ES-I3 (cell line): ENCODE measurements around the gene EFCAB6.
"Not testable (repeated sequence)": the region's sequence is repeated elsewhere in the genome, so short reads cannot be mapped to it uniquely, and the experiment has no call there.

Source experiments
- H3K36me3 ChIP-seq: 2 replicates; pipeline ENCODE4 v1.6.1; 2013; ENCODE audit warnings: mild to moderate bottlenecking, low read length, control low read depth, moderate library complexity; ENCODE audit not compliant: insufficient read depth
- H3K4me1 ChIP-seq: 2 replicates; pipeline ENCODE4 v1.6.1; 2013; ENCODE audit warnings: mild to moderate bottlenecking, control low read depth, low read length; ENCODE audit not compliant: insufficient read depth
- H3K9ac ChIP-seq: 2 replicates; pipeline ENCODE4 v1.6.1; 2013; ENCODE audit warnings: low read depth, mild to moderate bottlenecking, low read length, moderate library complexity
- H3K9me3 ChIP-seq: 2 replicates; pipeline ENCODE4 v1.6.1; 2013; ENCODE audit warnings: mild to moderate bottlenecking, low read length, moderate library complexity; ENCODE audit not compliant: control insufficient read depth, insufficient read depth

Gene EFCAB6

GRCh38 chr22:43689356-43689755 lies 122.7 kb downstream of the EFCAB6 start:
- no peaks in the 10 kb centered on the region for H3K4me1 ChIP-seq
- no peak overlapping the region for H3K9ac ChIP-seq
- no peaks in the 10 kb centered on the region for H3K9me3 ChIP-seq
- no peaks in the 10 kb centered on the region for H3K36me3 ChIP-seq

DNA sequence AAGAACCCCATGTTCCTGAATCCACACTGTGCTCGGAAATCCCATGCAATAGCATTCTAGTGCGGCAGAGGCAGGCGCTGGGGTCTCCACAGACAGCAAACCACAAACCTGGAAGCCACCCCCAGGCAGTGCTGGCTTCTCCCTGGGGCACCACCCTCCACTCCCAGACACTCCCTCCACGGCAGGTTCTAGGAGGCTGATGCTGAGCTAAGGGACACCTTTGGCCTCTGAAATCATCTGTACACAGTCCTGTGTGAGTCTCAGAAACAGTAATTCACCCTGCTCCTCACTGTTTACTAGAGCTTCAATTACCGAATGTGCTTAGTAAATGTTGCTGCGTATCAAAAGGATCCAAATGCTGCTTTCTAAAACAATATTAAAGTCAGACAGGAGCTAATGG lies 129.3 kb downstream of the EFCAB6 start:
- Histone ChIP-seq H3K36me3 (no peaks in the 10 kb centered on the region), H3K9me3 (no peaks in the 10 kb centered on the region), H3K4me1 (peaks cover 12% of the 10 kb centered on the region), H3K9ac (no peak overlapping the region)

DNA sequence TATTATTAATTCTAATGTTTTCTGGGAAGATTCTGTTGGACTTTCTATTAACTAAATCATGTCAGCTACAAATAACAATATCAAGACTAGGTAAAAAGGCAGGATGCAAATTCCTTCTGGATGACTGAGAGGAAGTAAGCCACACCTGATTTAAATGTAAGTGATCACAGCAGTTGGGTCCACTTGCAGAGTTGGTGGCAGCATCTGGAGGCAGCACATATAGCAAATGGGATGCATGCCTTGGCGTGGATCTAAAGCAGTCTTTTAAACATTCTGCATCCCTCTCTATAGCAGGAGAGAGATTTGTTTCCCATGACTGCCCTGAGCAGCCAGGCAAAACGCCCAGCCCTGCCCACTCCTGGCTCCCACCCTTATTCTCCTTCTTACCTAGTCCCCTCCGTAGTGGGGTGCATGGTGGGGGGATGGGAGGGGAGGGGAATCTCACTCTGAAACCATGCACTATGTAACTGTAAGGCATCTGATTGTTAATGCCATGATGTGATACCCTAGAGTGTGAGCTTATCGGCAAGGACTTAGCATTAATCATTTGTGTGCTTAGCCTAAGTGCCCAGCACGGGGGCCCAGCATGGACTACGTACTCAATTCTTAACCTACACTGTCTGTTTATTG lies 130.3 kb downstream of the EFCAB6 start:
- Histone ChIP-seq H3K36me3 (no peaks in the 10 kb centered on the region), H3K4me1 (peaks cover 12% of the 10 kb centered on the region), H3K9me3 (no peaks in the 10 kb centered on the region), H3K9ac (no peak overlapping the region)

DNA sequence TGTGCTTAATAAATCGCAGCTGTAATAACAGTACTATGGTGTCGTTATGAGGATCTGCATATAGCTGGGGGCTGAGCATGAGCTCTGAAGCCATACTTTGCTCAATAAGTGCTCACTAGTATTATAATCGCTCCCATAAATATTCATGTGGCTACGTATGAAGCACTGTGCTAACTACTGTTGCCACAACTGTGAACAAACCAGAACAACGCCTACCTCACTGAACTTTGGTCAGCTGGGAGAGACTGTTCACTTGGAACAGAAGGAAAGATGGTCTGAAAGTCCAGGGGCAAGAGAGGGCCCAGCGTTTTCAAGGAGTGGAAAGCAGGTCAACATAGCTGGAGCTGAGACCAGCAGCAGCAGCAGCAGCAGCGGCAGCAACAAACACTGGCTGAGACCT lies 141.6 kb downstream of the EFCAB6 start:
- Histone ChIP-seq H3K4me1 (no peaks in the 10 kb centered on the region), H3K36me3 (no peaks in the 10 kb centered on the region), H3K9me3 (no peaks in the 10 kb centered on the region), H3K9ac (no peak overlapping the region)

DNA sequence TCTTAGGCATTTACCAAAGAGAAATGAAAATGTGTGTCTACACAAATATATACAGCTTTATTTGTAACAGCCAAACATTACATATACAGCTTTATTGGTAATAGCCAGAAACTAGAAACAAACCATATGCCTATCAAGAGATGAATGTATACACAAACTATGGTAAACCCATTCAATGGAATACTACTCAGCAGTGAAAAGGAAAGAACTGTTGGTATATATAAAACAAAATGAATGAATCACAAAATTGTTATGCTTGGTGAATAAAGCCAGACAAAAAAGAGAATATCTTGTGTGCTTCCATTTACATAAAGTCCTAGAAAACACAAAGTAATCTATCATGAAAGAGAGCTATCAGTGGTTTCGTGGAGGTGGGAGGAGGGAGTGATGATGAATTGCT lies 142.9 kb downstream of the EFCAB6 start:
- no peaks in the 10 kb centered on the region for H3K4me1 ChIP-seq
- no peaks in the 10 kb centered on the region for H3K9me3 ChIP-seq
- no peak overlapping the region for H3K9ac ChIP-seq
- H3K36me3 ChIP-seq: no peaks in the 10 kb centered on the region

DNA sequence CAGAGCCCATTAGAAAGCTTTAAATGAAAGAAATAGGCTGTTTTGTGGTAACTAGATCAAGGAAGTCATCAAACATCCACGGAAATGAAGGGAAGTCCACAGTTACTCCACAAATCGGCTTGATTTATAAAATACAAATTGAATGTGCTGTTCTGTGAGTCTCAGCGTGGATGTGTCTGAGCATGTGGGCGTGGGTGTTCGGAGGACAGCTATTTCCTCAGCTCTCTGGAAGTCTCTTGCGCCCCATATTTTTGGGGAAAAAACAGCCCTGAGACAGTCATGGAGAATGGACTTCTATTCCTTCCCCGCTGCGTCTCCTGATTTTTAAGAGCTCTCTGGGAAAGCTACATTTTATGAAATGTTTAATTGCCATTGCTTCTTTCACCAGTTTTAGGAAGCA lies 144.4 kb downstream of the EFCAB6 start:
- H3K9ac ChIP-seq: no peak overlapping the region
- H3K36me3 ChIP-seq: no peaks in the 10 kb centered on the region
- no peaks in the 10 kb centered on the region for H3K4me1 ChIP-seq
- no peaks in the 10 kb centered on the region for H3K9me3 ChIP-seq

DNA sequence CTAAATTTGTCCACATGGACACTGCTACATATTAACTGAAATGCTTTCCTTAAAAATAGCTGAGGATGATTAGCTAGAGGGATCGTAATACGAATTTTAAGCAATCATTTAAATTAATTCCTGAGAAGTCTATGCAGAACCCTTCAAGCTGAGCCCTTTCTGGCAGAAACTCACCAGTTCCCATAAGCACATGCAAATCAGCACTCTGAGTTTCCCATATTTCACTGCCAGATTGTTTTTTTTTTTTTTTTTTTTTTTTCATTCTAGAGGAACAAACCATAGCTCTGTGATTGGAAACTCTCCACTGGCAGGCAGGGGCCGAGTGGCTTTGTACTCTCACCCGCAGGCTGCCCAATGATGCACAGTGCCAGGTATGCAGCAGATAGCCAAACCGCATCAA lies 145.6 kb downstream of the EFCAB6 start:
- Histone ChIP-seq H3K9ac (no peak overlapping the region), H3K4me1 (no peaks in the 10 kb centered on the region), H3K9me3 (no peaks in the 10 kb centered on the region), H3K36me3 (no peaks in the 10 kb centered on the region)

GRCh38 chr22:43658823-43659222 lies 153.3 kb downstream of the EFCAB6 start:
- Histone ChIP-seq H3K9me3 (no peaks in the 10 kb centered on the region), H3K4me1 (no peaks in the 10 kb centered on the region; the same call in 1 of the 2 replicates), H3K9ac (no peak overlapping the region), H3K36me3 (no peaks in the 10 kb centered on the region)

- not testable (repeated sequence) for H3K4me1 ChIP-seq, H3K9me3 ChIP-seq, H3K9ac ChIP-seq, H3K36me3 ChIP-seq
These were observed 155.5 kb downstream of the EFCAB6 start for GRCh38 chr22:43656581-43656980.

DNA sequence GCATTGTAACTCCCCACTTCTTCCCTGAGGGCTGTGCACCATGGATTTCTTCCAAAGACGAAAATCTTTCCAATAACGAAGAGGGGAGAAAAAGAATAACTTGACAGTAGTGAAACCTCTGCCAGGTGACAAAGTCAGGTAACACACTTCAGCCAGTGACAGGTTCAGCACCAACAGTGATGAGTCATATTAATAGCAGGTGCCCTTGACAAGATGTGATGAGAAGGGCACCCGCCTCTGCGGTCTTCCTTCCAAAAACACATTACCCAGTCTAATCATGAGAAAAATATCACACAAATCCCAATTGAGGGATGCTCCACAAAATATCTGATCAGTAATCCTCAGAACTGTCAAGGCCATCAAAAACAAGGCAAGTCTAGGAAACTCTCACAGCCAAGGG lies 157.8 kb downstream of the EFCAB6 start:
- Histone ChIP-seq H3K9me3 (no peaks in the 10 kb centered on the region; the same call in none of the 2 replicates), H3K36me3 (no peaks in the 10 kb centered on the region), H3K4me1 (no peaks in the 10 kb centered on the region), H3K9ac (no peak overlapping the region)

DNA sequence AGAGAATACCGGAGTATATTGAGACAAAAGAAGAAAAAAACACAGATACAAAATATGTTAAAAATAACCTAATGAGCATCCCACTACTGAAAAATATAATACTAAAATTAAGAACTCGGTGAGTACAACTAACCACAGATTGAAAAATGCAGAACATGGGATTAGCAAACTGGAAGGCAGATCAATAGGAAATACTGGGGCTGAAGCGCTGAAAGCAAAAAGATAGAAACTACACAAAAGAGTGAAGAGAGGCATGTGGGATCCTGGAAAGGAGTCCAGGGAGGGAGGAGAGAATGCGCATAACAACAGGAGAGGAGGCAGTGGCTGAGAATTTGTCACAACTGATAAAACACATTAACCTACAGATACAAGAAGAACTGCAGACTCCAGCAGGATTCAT lies 159.3 kb downstream of the EFCAB6 start:
- Histone ChIP-seq H3K36me3 (no peaks in the 10 kb centered on the region), H3K9ac (no peak overlapping the region), H3K9me3 (no peaks in the 10 kb centered on the region; the same call in none of the 2 replicates), H3K4me1 (no peaks in the 10 kb centered on the region)

DNA sequence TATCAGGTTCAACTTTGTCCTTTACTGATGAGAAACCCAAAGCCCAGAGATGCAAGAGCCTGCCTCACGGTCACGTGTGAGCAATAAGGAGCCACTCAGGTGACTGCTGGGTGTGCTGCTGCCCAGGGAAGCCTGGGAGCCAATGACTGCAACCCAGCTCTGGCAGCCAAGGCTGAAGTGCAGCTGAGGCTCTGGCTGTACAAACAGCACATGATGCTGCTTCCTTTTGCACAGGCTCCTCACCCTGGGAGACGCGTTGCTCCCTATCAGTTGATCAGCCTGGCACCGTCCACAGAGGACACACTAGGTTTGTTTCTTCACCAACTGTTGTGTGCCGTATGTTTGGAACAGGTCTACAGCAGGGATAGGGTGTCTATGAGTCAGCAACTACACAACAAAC lies 168.7 kb downstream of the EFCAB6 start:
- Histone ChIP-seq H3K36me3 (no peaks in the 10 kb centered on the region), H3K9ac (no peak overlapping the region), H3K4me1 (no peaks in the 10 kb centered on the region), H3K9me3 (no peaks in the 10 kb centered on the region; the same call in 1 of the 2 replicates)

- Histone ChIP-seq H3K4me1 (no peaks in the 10 kb centered on the region), H3K36me3 (no peaks in the 10 kb centered on the region), H3K9ac (no peak overlapping the region)
These were observed 169.5 kb downstream of the EFCAB6 start for GRCh38 chr22:43642319-43643206.

GRCh38 chr22:43639228-43639948 lies 172.7 kb downstream of the EFCAB6 start:
- Histone ChIP-seq H3K9me3 (no peaks in the 10 kb centered on the region; the same call in 1 of the 2 replicates), H3K9ac (no peak overlapping the region), H3K4me1 (no peaks in the 10 kb centered on the region), H3K36me3 (no peaks in the 10 kb centered on the region)

More at GRCh38 chr22:43642319-43643206, 169.5 kb downstream of the EFCAB6 start:
- no peaks in the 10 kb centered on the region; the same call in 1 of the 2 replicates for H3K9me3 ChIP-seq
